RWPE2 (cell line): Measurements from ENCODE around the gene PRSS33.

Source experiments
- ATAC-seq: fragments of 200-7000 bp; cut with Tn5 transposase; 3 replicates; pipeline ENCODE4 v1.9.1; 2021; ENCODE audit warnings: low read depth
- DNase-seq: peaks from one replicate; pipeline ENCODE4 v3.0.0-alpha.2; 2020; ENCODE audit warnings: low spot score
- H3K27ac ChIP-seq: fragments of 450-650 bp; 2 replicates; pipeline ENCODE4 v1.5.1; 2017; ENCODE audit warnings: mild to moderate bottlenecking; ENCODE audit not compliant: poor library complexity, severe bottlenecking
- H3K27me3 ChIP-seq: fragments of 250-450 bp; sonication (Bioruptor Pico); 2 replicates; pipeline ENCODE4 v1.5.1; 2021; ENCODE audit warnings: mild to moderate bottlenecking, moderate library complexity; ENCODE audit not compliant: insufficient read depth, poor library complexity, severe bottlenecking
- H3K36me3 ChIP-seq: fragments of 250-450 bp; sonication (Bioruptor Pico); 2 replicates; pipeline ENCODE4 v1.5.1; 2020; ENCODE audit warnings: low read depth, mild to moderate bottlenecking, moderate library complexity
- H3K4me1 ChIP-seq: fragments of 250-450 bp; sonication (Bioruptor Pico); 2 replicates; pipeline ENCODE4 v1.5.1; 2021; ENCODE audit warnings: mild to moderate bottlenecking, moderate library complexity; ENCODE audit not compliant: insufficient read depth, poor library complexity, severe bottlenecking
- H3K4me3 ChIP-seq: fragments of 250-450 bp; sonication (Bioruptor Pico); 2 replicates; pipeline ENCODE4 v1.5.1; 2021; ENCODE audit warnings: mild to moderate bottlenecking, moderate library complexity; ENCODE audit not compliant: severe bottlenecking
- H3K9me3 ChIP-seq: fragments of 250-450 bp; sonication (Bioruptor Pico); 2 replicates; pipeline ENCODE4 v1.5.1; 2021; ENCODE audit warnings: mild to moderate bottlenecking, moderate library complexity; ENCODE audit not compliant: severe bottlenecking
- TF ChIP-seq, protein P1 (sequence below): fragments of 450-650 bp; IDR thresholded peaks from one replicate; pipeline ENCODE4 v1.5.1; 2017; ENCODE audit warnings: mild to moderate bottlenecking, moderate library complexity; ENCODE audit not compliant: poor library complexity, severe bottlenecking

PRSS33 gene

GRCh38 chr16:2828521-2828840 is 41.1 kb upstream of the PRSS33 start:
- Histone ChIP-seq H3K4me1 (peaks cover 8% of the 10 kb centered on the region), H3K27ac (no peak overlapping the region), H3K27me3 (no peaks in the 10 kb centered on the region), H3K9me3 (no peaks in the 10 kb centered on the region), H3K4me3 (no peak overlapping the region), H3K36me3 (no peaks in the 10 kb centered on the region)
- ATAC-seq, result no peak
- TF ChIP-seq, protein P1, sequence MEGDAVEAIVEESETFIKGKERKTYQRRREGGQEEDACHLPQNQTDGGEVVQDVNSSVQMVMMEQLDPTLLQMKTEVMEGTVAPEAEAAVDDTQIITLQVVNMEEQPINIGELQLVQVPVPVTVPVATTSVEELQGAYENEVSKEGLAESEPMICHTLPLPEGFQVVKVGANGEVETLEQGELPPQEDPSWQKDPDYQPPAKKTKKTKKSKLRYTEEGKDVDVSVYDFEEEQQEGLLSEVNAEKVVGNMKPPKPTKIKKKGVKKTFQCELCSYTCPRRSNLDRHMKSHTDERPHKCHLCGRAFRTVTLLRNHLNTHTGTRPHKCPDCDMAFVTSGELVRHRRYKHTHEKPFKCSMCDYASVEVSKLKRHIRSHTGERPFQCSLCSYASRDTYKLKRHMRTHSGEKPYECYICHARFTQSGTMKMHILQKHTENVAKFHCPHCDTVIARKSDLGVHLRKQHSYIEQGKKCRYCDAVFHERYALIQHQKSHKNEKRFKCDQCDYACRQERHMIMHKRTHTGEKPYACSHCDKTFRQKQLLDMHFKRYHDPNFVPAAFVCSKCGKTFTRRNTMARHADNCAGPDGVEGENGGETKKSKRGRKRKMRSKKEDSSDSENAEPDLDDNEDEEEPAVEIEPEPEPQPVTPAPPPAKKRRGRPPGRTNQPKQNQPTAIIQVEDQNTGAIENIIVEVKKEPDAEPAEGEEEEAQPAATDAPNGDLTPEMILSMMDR, result no peak
- DNase-seq, result no peak

DNA sequence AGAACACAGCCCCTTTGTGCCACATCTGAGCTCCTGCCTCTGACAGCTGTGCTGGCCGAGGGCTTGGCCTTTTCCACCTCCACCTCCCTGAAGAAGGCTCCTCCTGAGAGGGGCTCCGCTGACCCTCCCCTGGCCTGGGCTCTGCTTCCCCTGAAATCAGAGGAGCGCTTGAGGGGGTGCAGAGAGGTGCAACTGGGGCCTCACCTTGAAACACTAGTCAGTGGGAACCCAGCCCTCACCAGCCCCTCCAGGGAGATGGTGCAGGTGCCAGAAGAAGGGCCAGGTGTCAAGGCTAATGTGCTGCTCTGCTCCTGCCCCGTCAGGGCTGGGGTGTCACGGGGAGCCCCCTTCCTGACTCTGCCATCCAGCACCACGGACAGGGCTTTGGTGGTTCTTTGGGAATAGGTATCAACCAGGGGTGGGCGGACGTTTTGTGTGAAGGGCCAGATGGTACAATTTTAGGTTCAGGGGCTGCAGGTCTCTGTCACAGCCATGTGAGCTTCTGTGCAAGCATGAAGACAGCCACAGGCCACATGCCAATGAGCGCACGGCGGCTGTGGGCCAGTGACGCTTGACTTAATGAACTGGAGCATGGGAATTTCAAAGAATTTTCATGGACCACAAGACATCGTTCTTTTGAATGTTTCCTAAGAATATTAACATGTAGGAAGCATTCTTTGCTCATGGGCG is 40.6 kb upstream of the PRSS33 start:
- no peaks in the 10 kb centered on the region for H3K27me3 ChIP-seq
- ATAC-seq (no peak), DNase-seq (no peak)

DNA sequence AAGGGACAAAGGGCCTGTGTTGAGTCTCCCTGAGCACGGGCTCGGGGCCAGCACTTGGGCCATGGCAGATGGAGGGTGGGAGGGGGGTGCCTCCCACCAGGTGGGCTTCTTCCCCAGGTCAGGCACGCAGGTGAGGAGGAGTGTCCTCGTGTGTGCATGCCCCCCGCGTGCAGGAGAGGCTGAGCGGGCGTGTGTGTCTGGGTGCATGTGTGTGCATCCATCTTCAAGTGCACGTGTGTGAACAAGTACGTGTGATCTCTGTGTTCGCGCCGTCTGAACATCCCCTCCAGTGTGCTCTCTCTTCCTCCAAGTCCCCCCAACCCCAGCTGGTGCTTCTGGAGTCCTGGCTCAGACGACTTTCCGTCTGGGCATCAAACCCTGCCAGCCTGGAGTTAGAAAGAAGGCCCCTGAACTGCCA is 40.0 kb upstream of the PRSS33 start:
- ATAC-seq (no peak), DNase-seq (no peak)
- H3K27me3 ChIP-seq, result no peaks in the 10 kb centered on the region
- H3K4me1 ChIP-seq, result peaks cover 8% of the 10 kb centered on the region
- H3K4me3 ChIP-seq, result no peak overlapping the region
- H3K9me3 ChIP-seq, result no peaks in the 10 kb centered on the region
- TF ChIP-seq, protein P1, result no peak
- no peak overlapping the region for H3K27ac ChIP-seq
- H3K36me3 ChIP-seq, result no peaks in the 10 kb centered on the region

More for the DNA sequence above, 40.6 kb upstream of the PRSS33 start:
- Histone ChIP-seq H3K36me3 (no peaks in the 10 kb centered on the region), H3K4me1 (peaks cover 8% of the 10 kb centered on the region), H3K4me3 (no peak overlapping the region), H3K9me3 (no peaks in the 10 kb centered on the region), H3K27ac (no peak overlapping the region)
- TF ChIP-seq, protein P1, result no peak

GRCh38 chr16:2826591-2827373 is 39.4 kb upstream of the PRSS33 start:
- ATAC-seq (no peak), DNase-seq (no peak)
- H3K27me3 ChIP-seq, result no peaks in the 10 kb centered on the region
- H3K36me3 ChIP-seq, result no peaks in the 10 kb centered on the region
- no peaks in the 10 kb centered on the region for H3K9me3 ChIP-seq
- peaks cover 8% of the 10 kb centered on the region for H3K4me1 ChIP-seq
- H3K27ac ChIP-seq, result no peak overlapping the region
- TF ChIP-seq, protein P1, result no peak
- H3K4me3 ChIP-seq, result no peak overlapping the region

DNA sequence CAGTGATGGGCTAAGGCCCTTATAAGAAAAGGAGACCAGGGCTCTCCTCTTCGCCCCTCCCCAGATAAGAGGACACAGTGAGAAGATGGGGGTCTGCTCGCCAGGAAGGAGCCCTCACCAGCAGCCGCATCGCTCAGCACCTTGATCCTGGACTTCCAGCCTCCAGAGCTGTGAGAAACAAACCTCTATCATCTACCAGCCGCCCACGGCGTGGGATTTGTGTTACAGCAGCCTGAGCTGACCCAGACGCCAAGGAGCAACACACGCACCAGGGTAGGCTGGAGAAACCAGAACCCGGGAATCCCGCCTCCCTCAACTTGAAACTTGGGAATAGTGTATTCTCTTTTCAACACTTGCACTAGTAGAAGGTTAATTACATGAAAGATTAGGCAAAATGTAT is 38.5 kb upstream of the PRSS33 start:
- Histone ChIP-seq H3K9me3 (no peaks in the 10 kb centered on the region), H3K27ac (no peak overlapping the region), H3K4me1 (peaks cover 8% of the 10 kb centered on the region), H3K27me3 (no peaks in the 10 kb centered on the region), H3K4me3 (no peak overlapping the region), H3K36me3 (no peaks in the 10 kb centered on the region)
- DNase-seq (no peak), ATAC-seq (no peak)
- TF ChIP-seq, protein P1, result no peak
